Measurements from ENCODE around the gene IGSF1. TPM values are rescaled to one million over a fixed set of nuclear protein-coding genes. Genes with fewer than 3 reads are reported as not detected.

The IGSF1 gene
- total and polyA plus RNA-seq, 2 of the 13 experiments (the other 11 are each of a cell fraction or from before 2014, with no cell fraction given), result 58.7 to 108 TPM

DNA sequence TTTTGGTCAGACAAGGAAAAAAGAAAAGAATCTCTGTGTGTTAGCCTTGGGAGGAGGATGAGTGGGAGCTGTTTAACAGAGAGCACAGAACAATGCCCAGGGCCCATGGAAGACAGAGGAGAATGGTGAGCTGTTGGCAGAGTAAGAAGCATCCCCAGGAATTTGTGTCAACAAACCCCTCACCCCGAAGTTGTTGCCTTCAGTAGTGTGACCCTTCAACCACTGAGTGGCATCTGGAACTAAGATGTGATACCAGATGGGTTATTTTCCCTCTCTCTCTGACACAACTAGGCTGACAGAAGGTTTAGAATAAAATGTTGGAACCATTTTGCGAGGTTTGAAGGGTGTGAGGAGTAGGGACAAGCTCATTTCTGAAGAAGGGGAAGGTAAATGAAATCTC, 25.1 kb downstream of the IGSF1 start:
- FAIRE-seq, result no peak
- CTCF ChIA-PET (ENCODE audit: low intra/inter-chr PET ratio, low total read pairs), result no interaction called here
- DNase-seq (ENCODE audit: low spot score), result no peak
- WGBS (ENCODE audit: low lambda C conversion rate), result 67% methylated on average over 2 of the region's 2 CpGs
- Histone ChIP-seq H3K4me1 (ENCODE audit: insufficient read depth, low read length) (peaks cover 42% of the 10 kb centered on the region), H3K4me2 (ENCODE audit: low read depth, low read length) (no peak overlapping the region), H4K20me1 (ENCODE audit: insufficient read depth, low read length) (no peaks in the 10 kb centered on the region), H3K9me3 (ENCODE audit: low read length) (no peaks in the 10 kb centered on the region), H3K36me3 (replicated peaks in 1 of 2; ENCODE audit: control insufficient read depth in 1 of 2, insufficient read depth in 2 of 2, low read length in 2 of 2) (no peaks in the 10 kb centered on the region), H3K27me3 (ENCODE audit: control insufficient read depth in 1 of 2, insufficient read depth in 2 of 2, low read length in 2 of 2) (no peaks in the 10 kb centered on the region; a peak in 1 of 5 replicates), H3K79me2 (ENCODE audit: insufficient read depth, low read length) (no peaks in the 10 kb centered on the region), H2AFZ (ENCODE audit: low read length) (no peak overlapping the region), H3K27ac (ENCODE audit: extremely low read length, insufficient read depth, low read length) (peak overlapping the region; percentile 52), H3K9ac (ENCODE audit: insufficient read depth, low read depth, low read length) (no peak overlapping the region), H3K4me3 (replicated peaks in 1 of 3; ENCODE audit: insufficient read depth in 1 of 3, low read depth in 2 of 3, low read length in 3 of 3) (no peak overlapping the region)
- peak; percentile 85; the same call in 1 of the 2 replicates for TF ChIP-seq RBAK (CRISPR knock-in tag; IDR thresholded peaks at IDR 0.05)
- TF ChIP-seq, protein P1, sequence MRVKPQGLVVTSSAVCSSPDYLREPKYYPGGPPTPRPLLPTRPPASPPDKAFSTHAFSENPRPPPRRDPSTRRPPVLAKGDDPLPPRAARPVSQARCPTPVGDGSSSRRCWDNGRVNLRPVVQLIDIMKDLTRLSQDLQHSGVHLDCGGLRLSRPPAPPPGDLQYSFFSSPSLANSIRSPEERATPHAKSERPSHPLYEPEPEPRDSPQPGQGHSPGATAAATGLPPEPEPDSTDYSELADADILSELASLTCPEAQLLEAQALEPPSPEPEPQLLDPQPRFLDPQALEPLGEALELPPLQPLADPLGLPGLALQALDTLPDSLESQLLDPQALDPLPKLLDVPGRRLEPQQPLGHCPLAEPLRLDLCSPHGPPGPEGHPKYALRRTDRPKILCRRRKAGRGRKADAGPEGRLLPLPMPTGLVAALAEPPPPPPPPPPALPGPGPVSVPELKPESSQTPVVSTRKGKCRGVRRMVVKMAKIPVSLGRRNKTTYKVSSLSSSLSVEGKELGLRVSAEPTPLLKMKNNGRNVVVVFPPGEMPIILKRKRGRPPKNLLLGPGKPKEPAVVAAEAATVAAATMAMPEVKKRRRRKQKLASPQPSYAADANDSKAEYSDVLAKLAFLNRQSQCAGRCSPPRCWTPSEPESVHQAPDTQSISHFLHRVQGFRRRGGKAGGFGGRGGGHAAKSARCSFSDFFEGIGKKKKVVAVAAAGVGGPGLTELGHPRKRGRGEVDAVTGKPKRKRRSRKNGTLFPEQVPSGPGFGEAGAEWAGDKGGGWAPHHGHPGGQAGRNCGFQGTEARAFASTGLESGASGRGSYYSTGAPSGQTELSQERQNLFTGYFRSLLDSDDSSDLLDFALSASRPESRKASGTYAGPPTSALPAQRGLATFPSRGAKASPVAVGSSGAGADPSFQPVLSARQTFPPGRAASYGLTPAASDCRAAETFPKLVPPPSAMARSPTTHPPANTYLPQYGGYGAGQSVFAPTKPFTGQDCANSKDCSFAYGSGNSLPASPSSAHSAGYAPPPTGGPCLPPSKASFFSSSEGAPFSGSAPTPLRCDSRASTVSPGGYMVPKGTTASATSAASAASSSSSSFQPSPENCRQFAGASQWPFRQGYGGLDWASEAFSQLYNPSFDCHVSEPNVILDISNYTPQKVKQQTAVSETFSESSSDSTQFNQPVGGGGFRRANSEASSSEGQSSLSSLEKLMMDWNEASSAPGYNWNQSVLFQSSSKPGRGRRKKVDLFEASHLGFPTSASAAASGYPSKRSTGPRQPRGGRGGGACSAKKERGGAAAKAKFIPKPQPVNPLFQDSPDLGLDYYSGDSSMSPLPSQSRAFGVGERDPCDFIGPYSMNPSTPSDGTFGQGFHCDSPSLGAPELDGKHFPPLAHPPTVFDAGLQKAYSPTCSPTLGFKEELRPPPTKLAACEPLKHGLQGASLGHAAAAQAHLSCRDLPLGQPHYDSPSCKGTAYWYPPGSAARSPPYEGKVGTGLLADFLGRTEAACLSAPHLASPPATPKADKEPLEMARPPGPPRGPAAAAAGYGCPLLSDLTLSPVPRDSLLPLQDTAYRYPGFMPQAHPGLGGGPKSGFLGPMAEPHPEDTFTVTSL (CRISPR knock-in tag; IDR thresholded peaks at IDR 0.05; ENCODE audit: borderline replicate concordance), result no peak
- no peak for TF ChIP-seq ZNF432 (CRISPR knock-in tag; IDR thresholded peaks at IDR 0.05; ENCODE audit: borderline replicate concordance)
- no peak for TF ChIP-seq TSC22D2 (CRISPR knock-in tag; IDR thresholded peaks at IDR 0.05; ENCODE audit: borderline replicate concordance)
- TF ChIP-seq, protein P2, sequence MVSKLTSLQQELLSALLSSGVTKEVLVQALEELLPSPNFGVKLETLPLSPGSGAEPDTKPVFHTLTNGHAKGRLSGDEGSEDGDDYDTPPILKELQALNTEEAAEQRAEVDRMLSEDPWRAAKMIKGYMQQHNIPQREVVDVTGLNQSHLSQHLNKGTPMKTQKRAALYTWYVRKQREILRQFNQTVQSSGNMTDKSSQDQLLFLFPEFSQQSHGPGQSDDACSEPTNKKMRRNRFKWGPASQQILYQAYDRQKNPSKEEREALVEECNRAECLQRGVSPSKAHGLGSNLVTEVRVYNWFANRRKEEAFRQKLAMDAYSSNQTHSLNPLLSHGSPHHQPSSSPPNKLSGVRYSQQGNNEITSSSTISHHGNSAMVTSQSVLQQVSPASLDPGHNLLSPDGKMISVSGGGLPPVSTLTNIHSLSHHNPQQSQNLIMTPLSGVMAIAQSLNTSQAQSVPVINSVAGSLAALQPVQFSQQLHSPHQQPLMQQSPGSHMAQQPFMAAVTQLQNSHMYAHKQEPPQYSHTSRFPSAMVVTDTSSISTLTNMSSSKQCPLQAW (CRISPR knock-in tag; IDR thresholded peaks at IDR 0.05), result no peak
- TF ChIP-seq ZNF672 (CRISPR knock-in tag; IDR thresholded peaks at IDR 0.05), result no peak
- TF ChIP-seq ZNF207 (IDR thresholded peaks at IDR 0.05; ENCODE audit: borderline replicate concordance), result no peak
- TF ChIP-seq ZNF652 (CRISPR knock-in tag; IDR thresholded peaks at IDR 0.05; ENCODE audit: borderline replicate concordance, low read depth), result no peak
- no peak for TF ChIP-seq ZFP62 (CRISPR knock-in tag; IDR thresholded peaks at IDR 0.05)
- TF ChIP-seq, protein P3, sequence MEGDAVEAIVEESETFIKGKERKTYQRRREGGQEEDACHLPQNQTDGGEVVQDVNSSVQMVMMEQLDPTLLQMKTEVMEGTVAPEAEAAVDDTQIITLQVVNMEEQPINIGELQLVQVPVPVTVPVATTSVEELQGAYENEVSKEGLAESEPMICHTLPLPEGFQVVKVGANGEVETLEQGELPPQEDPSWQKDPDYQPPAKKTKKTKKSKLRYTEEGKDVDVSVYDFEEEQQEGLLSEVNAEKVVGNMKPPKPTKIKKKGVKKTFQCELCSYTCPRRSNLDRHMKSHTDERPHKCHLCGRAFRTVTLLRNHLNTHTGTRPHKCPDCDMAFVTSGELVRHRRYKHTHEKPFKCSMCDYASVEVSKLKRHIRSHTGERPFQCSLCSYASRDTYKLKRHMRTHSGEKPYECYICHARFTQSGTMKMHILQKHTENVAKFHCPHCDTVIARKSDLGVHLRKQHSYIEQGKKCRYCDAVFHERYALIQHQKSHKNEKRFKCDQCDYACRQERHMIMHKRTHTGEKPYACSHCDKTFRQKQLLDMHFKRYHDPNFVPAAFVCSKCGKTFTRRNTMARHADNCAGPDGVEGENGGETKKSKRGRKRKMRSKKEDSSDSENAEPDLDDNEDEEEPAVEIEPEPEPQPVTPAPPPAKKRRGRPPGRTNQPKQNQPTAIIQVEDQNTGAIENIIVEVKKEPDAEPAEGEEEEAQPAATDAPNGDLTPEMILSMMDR (CRISPR knock-in tag; IDR thresholded peaks at IDR 0.05), result peak; percentile 42
- no peak for TF ChIP-seq KLF11 (CRISPR knock-in tag; IDR thresholded peaks at IDR 0.05)
- peak; percentile 45; the same call in 1 of the 2 replicates for TF ChIP-seq STAG1 (CRISPR knock-in tag; IDR thresholded peaks at IDR 0.05)
- TF ChIP-seq, protein P4, sequence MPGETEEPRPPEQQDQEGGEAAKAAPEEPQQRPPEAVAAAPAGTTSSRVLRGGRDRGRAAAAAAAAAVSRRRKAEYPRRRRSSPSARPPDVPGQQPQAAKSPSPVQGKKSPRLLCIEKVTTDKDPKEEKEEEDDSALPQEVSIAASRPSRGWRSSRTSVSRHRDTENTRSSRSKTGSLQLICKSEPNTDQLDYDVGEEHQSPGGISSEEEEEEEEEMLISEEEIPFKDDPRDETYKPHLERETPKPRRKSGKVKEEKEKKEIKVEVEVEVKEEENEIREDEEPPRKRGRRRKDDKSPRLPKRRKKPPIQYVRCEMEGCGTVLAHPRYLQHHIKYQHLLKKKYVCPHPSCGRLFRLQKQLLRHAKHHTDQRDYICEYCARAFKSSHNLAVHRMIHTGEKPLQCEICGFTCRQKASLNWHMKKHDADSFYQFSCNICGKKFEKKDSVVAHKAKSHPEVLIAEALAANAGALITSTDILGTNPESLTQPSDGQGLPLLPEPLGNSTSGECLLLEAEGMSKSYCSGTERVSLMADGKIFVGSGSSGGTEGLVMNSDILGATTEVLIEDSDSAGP (CRISPR knock-in tag; IDR thresholded peaks at IDR 0.05; ENCODE audit: borderline replicate concordance), result no peak
- in situ Hi-C loops (cut with HindIII; ENCODE audit: extremely low pct_ligation_motif_present, low pct_unique_long_range_greater_than_20kb) (loop anchor here (10.0 kb wide), 1 partner anchor 371 kb away; no protein-coding TSS in a partner anchor), intact Hi-C loops (cut with micrococcal nuclease; ENCODE audit: unreplicated experiment) (loop anchor here (1.0 kb wide), 1 partner anchor 102 kb away; no protein-coding TSS in a partner anchor)
- peak; percentile 46 for ATAC-seq
- BruUV-seq (replicated peaks), result no TSS peak
- POLR2A ChIA-PET, result interaction anchor here (1.2 to 1.6 kb wide), 3 partner anchors 24 to 103 kb away, joined by 4 read pairs; no protein-coding TSS in a partner anchor

Measured in HepG2 (cell line).